Hindlimb muscle (tissue), 1 donor: ENCODE data around the gene ZNF345. TPM values are rescaled to one million over a fixed set of nuclear protein-coding genes. Genes with fewer than 3 reads are reported as not detected.

ENCODE experiments used
- DNase-seq: peaks from one replicate; pipeline ENCODE4 v3.0.0-alpha.2; 2013
- polyA plus RNA-seq: library from polyadenylated mRNA; unstranded; fragments of 120-200 nt; gene quantifications from one replicate; pipeline ENCODE4 v1.2.1, GENCODE V29; 2013; ENCODE audit not compliant: insufficient read length

The ZNF345 gene
- polyA plus RNA-seq, 1 donor = 7.6 TPM

DNA sequence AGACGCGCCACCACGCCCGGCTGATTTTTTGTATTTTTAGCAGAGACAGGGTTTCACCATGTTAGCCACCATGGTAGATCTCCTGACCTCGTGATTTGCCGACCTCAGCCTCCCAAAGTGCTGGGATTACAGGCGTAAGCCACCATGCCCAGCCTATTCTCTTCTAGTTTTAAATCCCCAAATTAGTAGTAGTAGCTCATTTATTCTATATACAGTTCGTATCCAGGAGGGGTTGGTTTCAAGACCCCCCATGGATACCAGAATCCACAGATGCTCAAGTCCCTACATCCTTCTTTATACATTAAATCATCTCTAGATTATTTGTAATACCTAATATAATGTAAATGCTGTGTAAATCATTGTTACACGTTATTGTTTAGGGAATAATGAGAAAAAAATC is 67.4 kb downstream of the ZNF345 start:
- DNase-seq = no peak

Other genes with a start within 250 kb of the ZNF345 start
- gene ZNF382, start 245.6 kb upstream of the ZNF345 start, polyA plus RNA-seq = 11.1 TPM
- 7.2 TPM for gene ZNF461, start 184.0 kb upstream of the ZNF345 start, polyA plus RNA-seq
- 6.6 TPM for gene ZNF567, start 163.3 kb upstream of the ZNF345 start, polyA plus RNA-seq
- 1.3 TPM for gene ZNF850, start 78.1 kb upstream of the ZNF345 start, polyA plus RNA-seq
- 6.7 TPM for gene ZNF790, start 12.5 kb upstream of the ZNF345 start, polyA plus RNA-seq
- gene ZNF829, start 65.4 kb downstream of the ZNF345 start, polyA plus RNA-seq = 4.2 TPM
- gene ZNF568, start 65.5 kb downstream of the ZNF345 start, polyA plus RNA-seq = 47.8 TPM
- gene ZNF420, start 227.6 kb downstream of the ZNF345 start, polyA plus RNA-seq = 13.5 TPM